Osteoblast (primary cell): Measurements from ENCODE around the gene CLEC16A. TPM values are rescaled to one million over a fixed set of nuclear protein-coding genes. Genes with fewer than 3 reads are reported as not detected.

ENCODE experiments used
- DNase-seq: peaks from one replicate; pipeline ENCODE4 v3.0.0; 2011; ENCODE audit warnings: low spot score, mixed read lengths; ENCODE audit not compliant: insufficient read length; ENCODE audit errors: missing footprints
- H2AFZ ChIP-seq: 2 replicates; pipeline ENCODE4 v1.6.0; 2011; ENCODE audit warnings: mild to moderate bottlenecking, low read length
- H3K27ac ChIP-seq: 2 replicates; pipeline ENCODE4 v1.5.1; 2011; ENCODE audit warnings: mild to moderate bottlenecking, low read depth, low read length, moderate library complexity
- H3K27me3 ChIP-seq: 2 replicates; pipeline ENCODE4 v1.6.0; 2012; ENCODE audit warnings: mild to moderate bottlenecking, control low read depth, inconsistent platforms, low read length, moderate library complexity; ENCODE audit not compliant: insufficient read depth
- H3K36me3 ChIP-seq: 2 replicates; pipeline ENCODE4 v1.5.1; 2011; ENCODE audit warnings: mild to moderate bottlenecking, low read length, control low read depth, moderate library complexity; ENCODE audit not compliant: insufficient read depth
- H3K4me1 ChIP-seq: 2 replicates; pipeline ENCODE4 v1.5.1; 2011; ENCODE audit warnings: mild to moderate bottlenecking, low read length, control low read depth, moderate library complexity; ENCODE audit not compliant: insufficient read depth
- H3K4me2 ChIP-seq: 2 replicates; pipeline ENCODE4 v1.6.0; 2011; ENCODE audit warnings: mild to moderate bottlenecking, low read length; ENCODE audit not compliant: insufficient read depth
- H3K4me3 ChIP-seq: fragments of 200-600 bp; sonication (generic); 3 replicates; pipeline ENCODE4 v1.5.1; 2012; ENCODE audit warnings: mild to moderate bottlenecking, low read length, inconsistent platforms; ENCODE audit not compliant: insufficient read depth
- H3K79me2 ChIP-seq: 2 replicates; pipeline ENCODE4 v1.6.0; 2012; ENCODE audit warnings: mild to moderate bottlenecking, low read length, control low read depth, inconsistent platforms; ENCODE audit not compliant: insufficient read depth
- H3K9me3 ChIP-seq: 2 replicates; pipeline ENCODE4 v1.5.1; 2011; ENCODE audit warnings: low read depth, low read length, control low read depth
- H4K20me1 ChIP-seq: 2 replicates; pipeline ENCODE4 v1.6.0; 2012; ENCODE audit warnings: mild to moderate bottlenecking, low read length, control low read depth; ENCODE audit not compliant: insufficient read depth
- CTCF ChIP-seq: IDR thresholded peaks from 2 replicates; pipeline ENCODE4 v1.5.1; 2011; ENCODE audit warnings: mild to moderate bottlenecking, low read depth, low read length, moderate library complexity; ENCODE audit errors: extremely low read depth
- total RNA-seq: library from RNA; depleted of rRNA; stranded (reverse); fragments of >200 nt; gene quantifications from 2 replicates; pipeline ENCODE4 v1.2.3, GENCODE V29; 2012

CLEC16A gene
- total RNA-seq, 1 donor, result 25.7 TPM

DNA sequence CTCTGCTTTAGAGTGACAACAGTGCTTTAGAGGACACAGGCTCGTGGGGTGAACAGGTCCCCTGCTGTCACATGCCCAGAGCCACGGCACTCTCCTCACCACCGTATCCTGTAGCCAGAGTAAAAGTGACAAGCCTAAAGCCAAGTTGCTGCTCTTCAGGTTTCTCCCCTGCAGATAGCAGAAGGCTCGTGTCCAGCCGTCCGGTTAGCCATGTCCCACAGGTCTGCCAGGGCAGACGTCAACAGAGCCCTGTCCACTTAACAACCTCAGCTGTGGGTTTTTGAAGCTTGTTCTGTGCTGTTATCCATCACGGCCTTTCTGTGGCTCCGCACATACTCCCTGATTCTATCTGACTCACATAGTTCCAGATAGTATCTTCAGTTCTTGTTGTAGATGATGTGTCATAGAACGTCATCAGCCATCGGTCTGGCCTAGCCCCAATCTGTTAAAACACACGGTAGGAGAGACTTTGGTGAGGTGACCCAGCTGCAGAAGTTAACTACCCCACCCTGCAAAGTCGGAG, 211.0 kb downstream of the CLEC16A start:
- Histone ChIP-seq H3K27ac (peak overlapping the region; percentile 13), H3K4me2 (no peak overlapping the region), H3K27me3 (no peaks in the 10 kb centered on the region), H3K4me1 (peaks cover 7% of the 10 kb centered on the region), H3K36me3 (no peaks in the 10 kb centered on the region), H3K9me3 (no peaks in the 10 kb centered on the region), H3K79me2 (no peaks in the 10 kb centered on the region), H4K20me1 (peaks cover 5% of the 10 kb centered on the region), H2AFZ (no peak overlapping the region), H3K4me3 (no peak overlapping the region)
- TF ChIP-seq CTCF, result no peak
- DNase-seq, result peak; percentile 94

DNA sequence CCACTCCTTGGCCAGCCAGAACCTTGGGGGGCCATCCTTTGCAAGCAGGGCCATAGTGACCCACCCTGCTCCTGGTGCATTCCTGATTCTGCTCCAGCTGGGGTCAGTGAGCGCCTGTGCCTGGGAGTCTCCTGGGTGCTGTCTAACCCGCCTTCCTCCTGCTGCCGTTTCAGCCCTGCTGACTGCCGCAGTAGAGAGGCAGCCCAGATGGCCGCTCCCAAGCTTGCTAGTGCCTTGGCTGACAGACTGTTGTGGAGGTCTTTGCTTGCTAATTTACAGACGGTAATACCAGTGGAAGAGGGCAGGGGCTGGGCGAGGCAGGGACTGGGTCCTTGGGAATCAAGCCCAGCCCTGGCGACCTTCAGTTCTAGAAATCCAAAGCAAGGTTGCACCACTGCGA, 212.0 kb downstream of the CLEC16A start:
- H3K4me1 ChIP-seq, result peaks cover 7% of the 10 kb centered on the region
- H2AFZ ChIP-seq, result no peak overlapping the region
- no peak overlapping the region for H3K4me3 ChIP-seq
- no peaks in the 10 kb centered on the region for H3K36me3 ChIP-seq
- no peak overlapping the region for H3K4me2 ChIP-seq
- no peak overlapping the region for H3K27ac ChIP-seq
- H3K79me2 ChIP-seq, result no peaks in the 10 kb centered on the region
- TF ChIP-seq CTCF, result no peak
- DNase-seq, result peak; percentile 23
- peaks cover 5% of the 10 kb centered on the region for H4K20me1 ChIP-seq
- no peaks in the 10 kb centered on the region for H3K9me3 ChIP-seq
- H3K27me3 ChIP-seq, result no peaks in the 10 kb centered on the region

DNA sequence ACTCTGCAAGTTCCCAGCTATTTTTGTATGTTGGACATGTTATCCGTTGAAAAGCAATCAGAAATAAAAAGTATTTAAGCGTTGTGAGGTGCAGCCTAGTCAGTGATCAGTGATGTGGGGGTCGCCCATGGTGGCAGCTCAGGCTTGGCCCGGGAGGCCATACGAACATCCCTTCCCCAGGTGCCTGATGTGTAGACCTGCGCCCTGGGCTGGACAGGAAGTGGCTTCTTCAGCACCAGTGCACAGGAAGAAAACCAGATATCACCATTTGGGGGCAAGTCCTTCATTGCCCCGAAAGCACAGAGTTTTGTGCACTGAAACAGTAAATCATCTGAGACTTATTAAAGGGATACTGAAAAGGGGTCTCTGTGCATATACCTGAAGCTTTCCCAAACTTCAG, 212.8 kb downstream of the CLEC16A start:
- Histone ChIP-seq H3K27ac (no peak overlapping the region), H3K4me2 (no peak overlapping the region), H4K20me1 (peaks cover 3% of the 10 kb centered on the region), H3K27me3 (no peaks in the 10 kb centered on the region), H3K36me3 (no peaks in the 10 kb centered on the region), H3K4me1 (peaks cover 7% of the 10 kb centered on the region), H3K4me3 (no peak overlapping the region), H2AFZ (no peak overlapping the region), H3K79me2 (no peaks in the 10 kb centered on the region), H3K9me3 (no peaks in the 10 kb centered on the region)
- DNase-seq, result peak; percentile 38
- no peak for TF ChIP-seq CTCF

DNA sequence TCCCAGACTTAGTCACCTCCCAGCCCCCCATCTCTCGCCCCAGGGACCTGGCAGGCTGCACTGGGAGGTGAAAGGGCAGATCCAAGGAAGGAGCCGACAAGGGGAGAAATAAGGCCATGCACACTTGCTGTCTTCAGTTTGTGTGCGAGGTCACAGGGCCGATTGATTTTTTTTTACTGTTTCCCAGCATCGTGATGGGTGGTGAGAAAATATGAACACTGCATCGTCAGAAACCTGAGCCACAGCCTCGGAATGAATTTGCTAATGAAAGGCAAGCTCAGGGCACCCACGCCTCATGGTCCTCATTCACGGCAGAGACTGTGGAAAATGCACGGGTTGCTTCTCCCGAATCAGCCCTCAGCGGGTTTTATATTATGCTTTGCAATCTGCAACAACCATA, 213.7 kb downstream of the CLEC16A start:
- no peaks in the 10 kb centered on the region for H3K79me2 ChIP-seq
- H2AFZ ChIP-seq, result no peak overlapping the region
- no peak overlapping the region for H3K4me2 ChIP-seq
- H3K4me3 ChIP-seq, result no peak overlapping the region
- peaks cover 2% of the 10 kb centered on the region for H4K20me1 ChIP-seq
- no peaks in the 10 kb centered on the region for H3K27me3 ChIP-seq
- no peak for TF ChIP-seq CTCF
- no peaks in the 10 kb centered on the region for H3K36me3 ChIP-seq
- H3K9me3 ChIP-seq, result no peaks in the 10 kb centered on the region
- peaks cover 7% of the 10 kb centered on the region for H3K4me1 ChIP-seq
- H3K27ac ChIP-seq, result no peak overlapping the region
- DNase-seq, result no peak
